ENCODE measurements around the gene RABGAP1L.

GRCh38 chr1:174953285-174954072 is 794.2 kb downstream of the RABGAP1L start:
- TF ChIP-seq EP300 (IDR thresholded peaks at IDR 0.05) (no peak), CTCF (IDR thresholded peaks at IDR 0.05) (no peak), POLR2AphosphoS5 (IDR thresholded peaks at IDR 0.05) (no peak)
